SK-N-SH (cell line): Measurements from ENCODE around the gene DDI1. TPM values are rescaled to one million over a fixed set of nuclear protein-coding genes. Genes with fewer than 3 reads are reported as not detected.

Source experiments
- CTCF ChIA-PET: fragments of 300-600, 350-600 bp; formaldehyde crosslinking; extraction: SDS; loops from one replicate; lab custom pipeline; 2021; lab: Yijun Ruan, JAX
- POLR2A ChIA-PET: fragments of 350-600 bp; sonication (Branson Sonifier 250); formaldehyde crosslinking; extraction: SDS; loops from one replicate; lab custom pipeline; 2020; ENCODE audit warnings: antibody characterized with exemption, inconsistent platforms; lab: Yijun Ruan, JAX
- DNase-seq: peaks from one replicate; pipeline ENCODE4 v3.0.0; 2012
- H2AFZ ChIP-seq: fragments of 200-600 bp; sonication (generic); 2 replicates; pipeline ENCODE4 v1.8.1; 2016; ENCODE audit warnings: antibody characterized with exemption, mild to moderate bottlenecking, low read depth
- H3F3A ChIP-seq: fragments of 200-600 bp; sonication (generic); replicated peaks from 2 replicates; pipeline ENCODE3; 2016; ENCODE audit warnings: antibody characterized with exemption, mild to moderate bottlenecking; ENCODE audit not compliant: insufficient read depth
- H3K27ac ChIP-seq, 2 experiments: fragments of 200-500 bp in 1 of 2; fragments of 200-600 bp in 1 of 2; sonication (Bioruptor generic) in 1 of 2; sonication (generic), shearing (Covaris generic) in 1 of 2; 2 replicates each; pipeline versions ENCODE4 v1.5.1 to v1.6.1; 2014 to 2016; ENCODE audit warnings: low read depth in 2 of 2, inconsistent platforms in 1 of 2, low read length in 1 of 2, mild to moderate bottlenecking in 1 of 2, mixed read lengths in 1 of 2
- H3K27me3 ChIP-seq: fragments of 200-600 bp; sonication (generic), shearing (Covaris generic); 2 replicates; pipeline ENCODE4 v1.6.1; 2016; ENCODE audit warnings: mixed run types; ENCODE audit not compliant: insufficient read depth
- H3K36me3 ChIP-seq, 2 experiments: fragments of 200-500 bp in 1 of 2; fragments of 200-600 bp in 1 of 2; sonication (Bioruptor generic) in 1 of 2; sonication (generic) in 1 of 2; replicated peaks in 1 of 2; 2 replicates each; pipeline versions ENCODE3 to v1.5.1; 2014 to 2016; ENCODE audit warnings: low read length in 1 of 2, mild to moderate bottlenecking in 1 of 2; ENCODE audit not compliant: insufficient read depth in 2 of 2, control insufficient read depth in 1 of 2
- H3K4me1 ChIP-seq, 2 experiments: fragments of 200-500 bp in 1 of 2; fragments of 200-600 bp in 1 of 2; sonication (Bioruptor generic) in 1 of 2; sonication (generic), shearing (Covaris generic) in 1 of 2; 2 replicates each; pipeline versions ENCODE4 v1.5.1 to v1.6.1; 2014 to 2016; ENCODE audit warnings: low read depth in 1 of 2, low read length in 1 of 2, mixed run types in 1 of 2; ENCODE audit not compliant: insufficient read depth in 2 of 2, control insufficient read depth in 1 of 2
- H3K4me2 ChIP-seq: fragments of 200-600 bp; sonication (generic), shearing (Covaris generic); 2 replicates; pipeline ENCODE4 v1.6.1; 2017; ENCODE audit warnings: mixed run types
- H3K4me3 ChIP-seq, 2 experiments: fragments of 200-500 bp in 1 of 2; fragments of 200-600 bp in 1 of 2; sonication (Bioruptor generic) in 1 of 2; sonication (generic), shearing (Covaris generic) in 1 of 2; 2 replicates each; pipeline versions ENCODE4 v1.5.1 to v1.8.1; 2014 to 2016; ENCODE audit warnings: low read depth in 2 of 2, inconsistent platforms in 1 of 2, low read length in 1 of 2, mild to moderate bottlenecking in 1 of 2, mixed read lengths in 1 of 2, moderate library complexity in 1 of 2
- H3K79me2 ChIP-seq: fragments of 200-600 bp; sonication (generic); 2 replicates; pipeline ENCODE4 v1.8.1; 2017; ENCODE audit warnings: mild to moderate bottlenecking; ENCODE audit not compliant: insufficient read depth
- H3K9ac ChIP-seq: fragments of 200-600 bp; sonication (generic); 2 replicates; pipeline ENCODE4 v1.6.1; 2017; ENCODE audit warnings: mixed run types
- H3K9me2 ChIP-seq: fragments of 200-600 bp; sonication (generic); 2 replicates; pipeline ENCODE4 v1.6.1; 2017; ENCODE audit warnings: mixed run types
- H3K9me3 ChIP-seq: fragments of 200-600 bp; sonication (generic); 2 replicates; pipeline ENCODE4 v1.6.1; 2017; ENCODE audit warnings: mixed run types, mild to moderate bottlenecking, moderate library complexity
- H4K20me1 ChIP-seq: fragments of 200-600 bp; sonication (generic); 2 replicates; pipeline ENCODE4 v1.6.1; 2017; ENCODE audit warnings: mild to moderate bottlenecking, mixed run types; ENCODE audit not compliant: insufficient read depth
- EZH2phosphoT487 ChIP-seq: fragments of 200-600 bp; sonication (generic); IDR thresholded peaks from 2 replicates; pipeline ENCODE4 v1.6.1; 2017; ENCODE audit warnings: low read depth, mixed run types, mild to moderate bottlenecking, antibody characterized with exemption, moderate library complexity, borderline replicate concordance
- FOSL2 ChIP-seq: IDR thresholded peaks from 2 replicates; pipeline ENCODE4 v1.4.0; 2012; ENCODE audit warnings: low read depth, mild to moderate bottlenecking, moderate library complexity, borderline replicate concordance
- FOXJ3 ChIP-seq: sonication (generic); formaldehyde crosslinking; IDR thresholded peaks from 2 replicates; pipeline ENCODE4 v1.5.1; 2020; ENCODE audit warnings: mild to moderate bottlenecking, missing genetic modification reagents
- GABPA ChIP-seq: IDR thresholded peaks from 2 replicates; pipeline ENCODE4 v1.4.0; 2012; ENCODE audit warnings: low read depth, mild to moderate bottlenecking
- IRF3 ChIP-seq: fragments of 150-350 bp; IDR thresholded peaks from 2 replicates; pipeline ENCODE4 v1.6.1; 2016; ENCODE audit warnings: mild to moderate bottlenecking, low read depth, low read length
- JUND ChIP-seq: IDR thresholded peaks from 2 replicates; pipeline ENCODE4 v1.4.0; 2012
- MAX ChIP-seq: IDR thresholded peaks from 2 replicates; pipeline ENCODE4 v1.4.0; 2012; ENCODE audit warnings: low read depth
- MEF2A ChIP-seq: IDR thresholded peaks from 2 replicates; pipeline ENCODE4 v1.4.0; 2012; ENCODE audit warnings: low read depth, borderline replicate concordance
- MXI1 ChIP-seq: IDR thresholded peaks from 2 replicates; pipeline ENCODE4 v1.6.1; 2012; ENCODE audit warnings: mild to moderate bottlenecking, low read depth, low read length, improper control_type of control experiment
- NRF1 ChIP-seq: IDR thresholded peaks from 2 replicates; pipeline ENCODE4 v1.6.1; 2012; ENCODE audit warnings: low read depth, mild to moderate bottlenecking, low read length
- REST ChIP-seq: IDR thresholded peaks from 2 replicates; pipeline ENCODE4 v1.6.1; 2012; ENCODE audit warnings: mild to moderate bottlenecking, low read depth, low read length, moderate library complexity
- RFX5 ChIP-seq: IDR thresholded peaks from 2 replicates; pipeline ENCODE4 v1.6.1; 2012; ENCODE audit warnings: mild to moderate bottlenecking, improper control_type of control experiment, low read length
- TAF1 ChIP-seq: IDR thresholded peaks from 2 replicates; pipeline ENCODE4 v1.6.1; 2012; ENCODE audit warnings: low read depth, mild to moderate bottlenecking, low read length, moderate library complexity, borderline replicate concordance
- TCF12 ChIP-seq: IDR thresholded peaks from 2 replicates; pipeline ENCODE4 v1.4.0; 2012
- TEAD4 ChIP-seq: IDR thresholded peaks from 2 replicates; pipeline ENCODE4 v1.4.0; 2012; ENCODE audit warnings: mild to moderate bottlenecking, borderline replicate concordance; ENCODE audit not compliant: insufficient read depth
- ZBTB33 ChIP-seq: IDR thresholded peaks from 2 replicates; pipeline ENCODE4 v1.4.0; 2012; ENCODE audit warnings: low read depth, borderline replicate concordance
- WGBS: methylation state at CpG from one replicate; pipeline ENCODE4 v1.1.6; 2017; ENCODE audit warnings: low lambda C conversion rate; 5-methylcytosine and 5-hydroxymethylcytosine counted together
- polyA plus RNA-seq, 3 experiments: library from polyadenylated mRNA; depleted of rRNA; stranded (reverse); fragments of >200 nt; gene quantifications; 2 replicates each; pipeline ENCODE4 v1.2.3, GENCODE V29; 2012

The DDI1 gene
- polyA plus RNA-seq, 1 of the 3 experiments (the other 2 are of a cell fraction), result not detected

GRCh38 chr11:104041792-104042191 lies 5.4 kb downstream of the DDI1 start:
- no peak overlapping the region for H3K27ac ChIP-seq
- no peaks in the 10 kb centered on the region for H3F3A ChIP-seq
- DNase-seq, result no peak
- H3K79me2 ChIP-seq, result no peaks in the 10 kb centered on the region
- WGBS, result 88% methylated on average over 2 of the region's 2 CpGs
- TF ChIP-seq FOSL2 (no peak), MXI1 (no peak), MEF2A (no peak), FOXJ3 (CRISPR knock-in tag) (no peak), TCF12 (no peak), TAF1 (no peak), REST (no peak), TEAD4 (no peak), ZBTB33 (no peak)
- H3K9ac ChIP-seq, result no peak overlapping the region
- H2AFZ ChIP-seq, result no peak overlapping the region
- H4K20me1 ChIP-seq, result no peaks in the 10 kb centered on the region
- no peaks in the 10 kb centered on the region for H3K36me3 ChIP-seq
- POLR2A ChIA-PET, result no interaction called here
- H3K4me3 ChIP-seq, result no peak overlapping the region
- H3K9me3 ChIP-seq, result no peaks in the 10 kb centered on the region
- no peaks in the 10 kb centered on the region for H3K27me3 ChIP-seq
- no peak overlapping the region for H3K4me2 ChIP-seq
- H3K4me1 ChIP-seq, result no peaks in the 10 kb centered on the region
- no peaks in the 10 kb centered on the region for H3K9me2 ChIP-seq
- CTCF ChIA-PET, result no interaction called here

GRCh38 chr11:104043142-104043541 lies 6.7 kb downstream of the DDI1 start:
- no peak for DNase-seq
- no peak for TF ChIP-seq GABPA
- no peak for TF ChIP-seq EZH2phosphoT487
- TF ChIP-seq TAF1, result no peak
- TF ChIP-seq REST, result no peak
- TF ChIP-seq MAX, result no peak
- TF ChIP-seq FOXJ3 (CRISPR knock-in tag), result no peak
- TF ChIP-seq NRF1, result no peak
- TF ChIP-seq RFX5, result no peak
- TF ChIP-seq JUND, result no peak
- no peak for TF ChIP-seq IRF3

More at GRCh38 chr11:104043142-104043541, 6.7 kb downstream of the DDI1 start:
- Histone ChIP-seq H3K79me2 (no peaks in the 10 kb centered on the region), H3K4me2 (no peak overlapping the region), H3K9me3 (no peaks in the 10 kb centered on the region), H3K27me3 (no peaks in the 10 kb centered on the region), H3K9ac (no peak overlapping the region), H3K36me3 (no peaks in the 10 kb centered on the region), H3K27ac (no peak overlapping the region), H3K9me2 (no peaks in the 10 kb centered on the region), H3K4me3 (no peak overlapping the region), H3K4me1 (no peaks in the 10 kb centered on the region), H4K20me1 (no peaks in the 10 kb centered on the region), H2AFZ (no peak overlapping the region), H3F3A (no peaks in the 10 kb centered on the region)
- ChIA-PET POLR2A (no interaction called here), CTCF (no interaction called here)
- 89% methylated on average over 4 of the region's 4 CpGs for WGBS
